GM06990 (cell line): ENCODE measurements around the gene TTC24.

Experiments used
- DNase-seq: peaks from one replicate; pipeline ENCODE4 v3.0.0-alpha.2; 2011; ENCODE audit not compliant: insufficient read length; ENCODE audit errors: extremely low read depth
- H3K27me3 ChIP-seq: replicated peaks from 2 replicates; pipeline ENCODE4 v1.6.0; 2011; ENCODE audit warnings: low read length; ENCODE audit not compliant: control insufficient read depth, insufficient read depth
- H3K36me3 ChIP-seq: 2 replicates; pipeline ENCODE4 v1.5.1; 2011; ENCODE audit warnings: low read length; ENCODE audit not compliant: control insufficient read depth, insufficient read depth
- H3K4me3 ChIP-seq: replicated peaks from 2 replicates; pipeline ENCODE4 v1.5.1; 2011; ENCODE audit warnings: low read depth, mild to moderate bottlenecking, control low read depth, low read length
- TF ChIP-seq, protein P1 (sequence below): IDR thresholded peaks from 2 replicates; pipeline ENCODE4 v1.5.1; 2011; ENCODE audit warnings: low read length, control low read depth, mild to moderate bottlenecking, inconsistent platforms; ENCODE audit not compliant: insufficient read depth, poor library complexity, severe bottlenecking

TTC24 gene

DNA sequence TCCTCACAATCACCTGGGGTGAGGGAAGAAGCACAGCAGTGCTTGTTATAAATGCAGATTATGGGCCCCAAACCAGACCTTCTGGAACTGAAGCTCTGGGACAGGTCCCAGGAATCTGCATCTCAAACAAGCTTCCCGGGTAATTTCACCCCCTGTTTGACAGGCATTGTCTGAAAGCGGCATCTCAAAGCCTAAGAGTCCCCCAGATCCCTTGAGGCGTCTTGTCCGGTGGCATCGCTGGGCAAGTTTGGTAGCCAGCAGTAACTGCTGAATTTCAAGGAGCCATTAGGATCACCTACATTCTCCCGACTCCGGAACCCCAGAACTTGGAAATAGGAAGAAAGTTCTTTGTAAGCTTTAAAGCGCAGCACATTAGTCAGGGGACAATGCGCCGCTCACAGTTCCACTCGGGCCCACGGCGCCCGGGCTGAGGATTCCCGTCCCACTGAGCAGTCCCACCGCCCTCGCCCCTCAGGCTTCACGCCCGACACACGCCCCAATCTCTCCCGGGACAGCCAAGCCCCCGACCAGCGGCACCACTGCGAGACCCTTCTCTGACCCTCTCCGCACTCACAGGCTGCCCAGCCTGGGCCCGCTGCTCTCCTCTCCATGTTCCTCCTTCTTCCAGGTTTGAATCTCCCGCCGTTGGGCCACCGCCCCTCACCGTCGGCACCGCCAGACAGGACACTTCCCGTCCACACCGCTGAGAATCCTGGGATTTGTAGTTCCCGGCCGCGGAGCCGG is 7.4 kb upstream of the TTC24 start, which contains the start of gene IQGAP3:
Gene IQGAP3, minus strand, starts transcription at position 647 of the 744 bp plus-strand sequence. Its CDS starts 36 bp downstream, at position 611.
- Histone ChIP-seq H3K36me3 (no peaks in the 10 kb centered on the region), H3K27me3 (no peaks in the 10 kb centered on the region; the same call in 1 of the 2 replicates), H3K4me3 (peak within 1 kb of the TSS; percentile 74)
- DNase-seq = peak; percentile 75
- TF ChIP-seq, protein P1, sequence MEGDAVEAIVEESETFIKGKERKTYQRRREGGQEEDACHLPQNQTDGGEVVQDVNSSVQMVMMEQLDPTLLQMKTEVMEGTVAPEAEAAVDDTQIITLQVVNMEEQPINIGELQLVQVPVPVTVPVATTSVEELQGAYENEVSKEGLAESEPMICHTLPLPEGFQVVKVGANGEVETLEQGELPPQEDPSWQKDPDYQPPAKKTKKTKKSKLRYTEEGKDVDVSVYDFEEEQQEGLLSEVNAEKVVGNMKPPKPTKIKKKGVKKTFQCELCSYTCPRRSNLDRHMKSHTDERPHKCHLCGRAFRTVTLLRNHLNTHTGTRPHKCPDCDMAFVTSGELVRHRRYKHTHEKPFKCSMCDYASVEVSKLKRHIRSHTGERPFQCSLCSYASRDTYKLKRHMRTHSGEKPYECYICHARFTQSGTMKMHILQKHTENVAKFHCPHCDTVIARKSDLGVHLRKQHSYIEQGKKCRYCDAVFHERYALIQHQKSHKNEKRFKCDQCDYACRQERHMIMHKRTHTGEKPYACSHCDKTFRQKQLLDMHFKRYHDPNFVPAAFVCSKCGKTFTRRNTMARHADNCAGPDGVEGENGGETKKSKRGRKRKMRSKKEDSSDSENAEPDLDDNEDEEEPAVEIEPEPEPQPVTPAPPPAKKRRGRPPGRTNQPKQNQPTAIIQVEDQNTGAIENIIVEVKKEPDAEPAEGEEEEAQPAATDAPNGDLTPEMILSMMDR = no peak

DNA sequence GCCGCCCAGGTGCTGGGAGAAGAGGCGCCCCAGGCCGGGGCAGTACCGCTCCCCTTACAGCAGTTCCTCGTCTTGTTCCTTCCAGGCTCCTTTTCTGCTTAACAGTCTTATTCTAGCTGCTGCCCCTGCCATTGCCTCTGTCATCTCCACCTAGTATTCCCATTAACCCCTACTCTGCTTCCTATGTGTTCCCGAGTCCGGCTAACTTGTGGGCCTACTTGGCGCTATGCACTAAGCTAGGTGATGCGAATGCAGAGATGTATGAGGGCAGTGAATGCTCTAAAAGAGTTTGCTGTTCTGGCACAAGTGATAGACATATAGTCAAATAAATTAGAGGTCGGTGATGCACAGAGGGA is 6.9 kb upstream of the TTC24 start:
- Histone ChIP-seq H3K36me3 (no peaks in the 10 kb centered on the region), H3K27me3 (no peaks in the 10 kb centered on the region; the same call in 1 of the 2 replicates), H3K4me3 (peak overlapping the region; percentile 74)
- TF ChIP-seq, protein P1 = no peak
- no peak for DNase-seq

DNA sequence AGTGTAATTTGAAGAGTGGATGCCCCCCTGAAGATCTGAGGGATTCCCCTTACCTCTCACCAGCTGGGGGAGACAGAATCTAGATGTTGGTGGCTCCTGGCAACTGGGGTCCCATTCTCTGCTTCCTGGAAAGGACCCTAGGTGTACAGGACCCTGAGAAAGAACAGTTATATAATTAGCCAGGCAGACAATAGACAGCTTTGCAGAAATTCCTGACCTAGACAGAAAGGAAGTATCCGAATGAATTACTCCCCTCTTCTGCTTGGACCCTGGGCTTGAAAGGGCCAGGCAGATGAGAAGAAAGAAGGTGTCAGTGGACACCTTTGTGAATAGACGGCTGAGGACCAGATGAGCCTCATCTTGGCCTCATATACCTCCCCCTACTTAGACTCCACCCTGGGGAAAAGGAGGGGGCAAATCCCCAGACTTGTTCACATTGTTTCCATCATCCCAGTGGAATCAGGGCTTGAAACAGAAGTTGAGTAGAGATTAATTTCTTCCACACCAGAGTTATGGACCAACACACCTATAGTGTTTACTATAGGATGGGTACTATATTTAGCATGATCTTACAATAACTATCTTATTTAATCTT is 5.4 kb upstream of the TTC24 start:
- Histone ChIP-seq H3K36me3 (no peaks in the 10 kb centered on the region), H3K4me3 (no peak overlapping the region), H3K27me3 (no peaks in the 10 kb centered on the region; the same call in 1 of the 2 replicates)
- DNase-seq = no peak
- TF ChIP-seq, protein P1 = no peak

DNA sequence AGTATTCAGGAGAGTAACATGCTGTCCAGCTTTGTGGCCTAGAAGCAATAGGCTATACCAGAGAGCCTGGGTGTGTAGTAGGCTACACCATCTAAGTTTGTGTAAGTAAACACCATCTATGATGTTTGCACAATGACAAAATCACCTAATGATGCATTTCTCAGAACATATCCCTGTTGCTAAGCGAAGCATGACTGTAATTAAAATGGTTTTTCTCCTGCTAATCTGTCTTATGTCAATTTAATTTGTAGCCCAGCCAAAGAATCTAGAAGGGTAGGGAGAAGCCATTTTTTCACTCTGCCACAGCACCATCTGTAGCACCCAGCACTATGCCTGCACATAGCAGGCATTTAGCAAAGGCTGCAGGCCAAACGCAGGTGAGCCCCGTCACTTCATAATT is 2.0 kb upstream of the TTC24 start:
- no peaks in the 10 kb centered on the region for H3K36me3 ChIP-seq
- H3K4me3 ChIP-seq = no peak overlapping the region
- DNase-seq = no peak
- H3K27me3 ChIP-seq = no peaks in the 10 kb centered on the region; the same call in 1 of the 2 replicates
- TF ChIP-seq, protein P1 = no peak

DNA sequence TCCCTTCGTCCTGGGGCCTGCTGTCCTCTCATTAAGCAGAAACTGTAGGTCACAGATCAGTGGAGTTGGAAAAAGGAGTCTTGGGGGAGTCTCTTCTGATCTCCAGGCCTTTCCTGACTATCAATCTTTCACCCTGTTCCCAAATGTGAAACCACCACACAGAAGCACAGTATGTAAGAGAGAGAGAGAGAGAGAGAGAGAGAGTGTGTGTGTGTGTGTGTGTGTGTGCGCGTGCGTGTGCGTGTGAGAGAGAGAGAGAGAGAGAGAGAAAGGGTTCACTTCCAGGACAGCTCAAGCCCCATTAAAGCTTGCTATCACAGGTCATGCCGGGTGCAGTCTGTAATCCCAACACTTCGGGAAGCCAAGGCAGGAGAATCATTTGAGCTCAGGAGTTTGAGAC is 1.5 kb upstream of the TTC24 start:
- Histone ChIP-seq H3K36me3 (no peaks in the 10 kb centered on the region), H3K4me3 (no peak overlapping the region), H3K27me3 (no peaks in the 10 kb centered on the region; the same call in 1 of the 2 replicates)
- TF ChIP-seq, protein P1 = no peak
- no peak for DNase-seq
